ENCODE data around the gene SGMS1.

GRCh38 chr10:50577010-50577409 lies 46.7 kb downstream of the SGMS1 start:
- TF ChIP-seq CTCF (IDR thresholded peaks at IDR 0.05), result no peak
- TF ChIP-seq POLR2A (IDR thresholded peaks at IDR 0.05), result no peak
